HG03135 (cell line): ENCODE results near the gene SLC35G1.

Experiments used
- ATAC-seq: cut with Tn5 transposase; IDR thresholded peaks from one replicate; pipeline ENCODE4 v1.9.1; 2021; ENCODE audit warnings: mild to moderate bottlenecking, moderate library complexity; ENCODE audit not compliant: unreplicated experiment

The SLC35G1 gene

GRCh38 chr10:93893646-93894515 lies at the start of gene SLC35G1:
TSS of gene SLC35G1 (plus strand) at chr10:93893978. CDS start at chr10:93894034, 56 bp downstream.
- peak; percentile 92 for ATAC-seq

- ATAC-seq: no peak
These were observed 48.7 kb upstream of the SLC35G1 start for GRCh38 chr10:93844979-93845626.

GRCh38 chr10:93849593-93849992 lies 44.2 kb upstream of the SLC35G1 start:
- no peak for ATAC-seq

- ATAC-seq: no peak
These were observed 43.5 kb upstream of the SLC35G1 start for GRCh38 chr10:93850031-93851015.

- no peak for ATAC-seq
These were observed 42.6 kb upstream of the SLC35G1 start for GRCh38 chr10:93851169-93851568.

GRCh38 chr10:93852476-93853095 lies 41.2 kb upstream of the SLC35G1 start:
- ATAC-seq: no peak

GRCh38 chr10:93854975-93855374 lies 38.8 kb upstream of the SLC35G1 start:
- no peak for ATAC-seq

GRCh38 chr10:93856349-93857145 lies 37.2 kb upstream of the SLC35G1 start:
- no peak for ATAC-seq

- ATAC-seq: no peak
These were observed 34.6 kb upstream of the SLC35G1 start for GRCh38 chr10:93859049-93859655.

GRCh38 chr10:93861825-93862224 lies 32.0 kb upstream of the SLC35G1 start:
- ATAC-seq: no peak

- no peak for ATAC-seq
These were observed 27.9 kb upstream of the SLC35G1 start for GRCh38 chr10:93865794-93866425.

GRCh38 chr10:93867525-93867924 lies 26.3 kb upstream of the SLC35G1 start:
- ATAC-seq: no peak

GRCh38 chr10:93871671-93872204 lies 22.0 kb upstream of the SLC35G1 start:
- no peak for ATAC-seq

GRCh38 chr10:93872375-93873158 lies 21.2 kb upstream of the SLC35G1 start:
- ATAC-seq: no peak

GRCh38 chr10:93873420-93874115 lies 20.2 kb upstream of the SLC35G1 start:
- no peak for ATAC-seq

- ATAC-seq: no peak
These were observed 19.3 kb upstream of the SLC35G1 start for GRCh38 chr10:93874309-93875031.

- ATAC-seq: no peak
These were observed 18.8 kb upstream of the SLC35G1 start for GRCh38 chr10:93875032-93875358.
